ENCODE measurements around the gene PHF24.
"Not testable (repeated sequence)": the region's sequence is repeated elsewhere in the genome, so short reads cannot be mapped to it uniquely, and the experiment has no call there.

The PHF24 gene

DNA sequence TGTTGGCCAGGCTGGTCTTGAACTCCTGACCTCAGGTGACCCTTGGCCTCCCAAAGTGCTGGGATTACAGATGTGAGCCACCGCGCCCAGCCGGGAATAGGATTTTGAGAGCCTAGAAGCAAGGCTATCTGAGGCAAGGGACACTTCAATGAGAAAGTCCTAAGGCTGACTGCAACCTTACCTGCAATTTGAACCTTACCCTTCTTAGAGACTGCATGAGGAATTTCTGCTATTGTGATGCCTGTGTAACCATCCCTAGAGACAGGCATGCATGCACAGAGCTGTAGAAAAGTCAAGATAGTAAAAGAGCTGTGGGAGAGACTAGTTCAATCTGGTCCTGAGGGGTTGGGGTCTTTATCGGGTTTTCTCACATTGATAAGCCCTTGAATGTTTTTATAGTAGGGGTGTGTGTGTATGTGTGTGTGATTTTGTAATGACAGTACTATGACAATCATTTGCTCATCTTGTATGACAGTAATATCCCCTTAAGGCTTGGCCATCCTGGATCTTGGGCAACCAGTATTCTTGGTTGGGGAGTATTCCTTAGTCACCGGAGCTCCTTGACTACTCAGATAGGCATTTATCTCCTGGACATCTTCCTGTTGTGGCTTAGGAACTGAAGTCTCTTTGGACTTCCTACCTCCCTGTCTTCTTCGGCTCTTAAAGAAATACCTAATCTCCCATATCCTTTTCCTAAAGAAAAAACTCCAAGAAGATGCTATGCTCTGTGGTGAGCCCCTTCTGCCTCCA is 42.6 kb downstream of the PHF24 start:
- peaks cover 0 to 18% of the 10 kb centered on the region in 2 donors for H3K4me1 ChIP-seq (ENCODE audit: control insufficient read depth in 1 of 2, insufficient read depth in 2 of 2, low read length in 2 of 2)
- no peaks in the 10 kb centered on the region for H3K27me3 ChIP-seq (ENCODE audit: low read depth, low read length)
- H3K9me3 ChIP-seq (ENCODE audit: control insufficient read depth in 1 of 2, low read length in 2 of 2): no peaks in the 10 kb centered on the region
- peaks cover 17 to 23% of the 10 kb centered on the region in 2 donors for H3K36me3 ChIP-seq (ENCODE audit: control insufficient read depth in 1 of 2, insufficient read depth in 2 of 2, low read length in 2 of 2)
- H3K4me3 ChIP-seq (ENCODE audit: low read depth in 1 of 2, low read length in 2 of 2): no peak overlapping the region
- no peak overlapping the region for H3K27ac ChIP-seq (ENCODE audit: low read length)

DNA sequence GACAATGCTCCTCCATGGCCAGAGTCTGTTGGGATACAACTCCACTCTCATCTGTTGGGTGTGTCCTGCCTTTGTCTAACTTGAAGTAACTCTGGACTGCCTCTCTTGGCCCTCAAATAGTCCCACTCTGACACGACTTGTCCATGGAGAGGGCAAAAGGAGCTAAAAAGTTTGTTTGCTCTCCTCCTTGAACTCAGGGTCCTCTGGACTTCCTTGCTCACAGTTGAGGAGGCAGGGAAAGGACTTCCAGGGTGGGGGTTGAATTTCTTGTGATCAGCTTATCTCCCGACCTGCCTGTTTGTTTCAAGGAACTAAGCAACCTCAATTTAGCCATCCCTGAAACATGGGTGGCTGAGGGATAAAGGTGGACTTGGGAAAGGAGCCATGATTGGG is 43.2 kb downstream of the PHF24 start:
- Histone ChIP-seq H3K27ac (ENCODE audit: low read length) (no peak overlapping the region), H3K27me3 (ENCODE audit: low read depth, low read length) (no peaks in the 10 kb centered on the region), H3K36me3 (ENCODE audit: control insufficient read depth in 1 of 2, insufficient read depth in 2 of 2, low read length in 2 of 2) (peaks cover 16 to 18% of the 10 kb centered on the region in 2 donors), H3K4me3 (ENCODE audit: low read depth in 1 of 2, low read length in 2 of 2) (no peak overlapping the region), H3K9me3 (ENCODE audit: control insufficient read depth in 1 of 2, low read length in 2 of 2) (no peaks in the 10 kb centered on the region), H3K4me1 (ENCODE audit: control insufficient read depth in 1 of 2, insufficient read depth in 2 of 2, low read length in 2 of 2) (peaks cover 0 to 14% of the 10 kb centered on the region in 2 donors)

DNA sequence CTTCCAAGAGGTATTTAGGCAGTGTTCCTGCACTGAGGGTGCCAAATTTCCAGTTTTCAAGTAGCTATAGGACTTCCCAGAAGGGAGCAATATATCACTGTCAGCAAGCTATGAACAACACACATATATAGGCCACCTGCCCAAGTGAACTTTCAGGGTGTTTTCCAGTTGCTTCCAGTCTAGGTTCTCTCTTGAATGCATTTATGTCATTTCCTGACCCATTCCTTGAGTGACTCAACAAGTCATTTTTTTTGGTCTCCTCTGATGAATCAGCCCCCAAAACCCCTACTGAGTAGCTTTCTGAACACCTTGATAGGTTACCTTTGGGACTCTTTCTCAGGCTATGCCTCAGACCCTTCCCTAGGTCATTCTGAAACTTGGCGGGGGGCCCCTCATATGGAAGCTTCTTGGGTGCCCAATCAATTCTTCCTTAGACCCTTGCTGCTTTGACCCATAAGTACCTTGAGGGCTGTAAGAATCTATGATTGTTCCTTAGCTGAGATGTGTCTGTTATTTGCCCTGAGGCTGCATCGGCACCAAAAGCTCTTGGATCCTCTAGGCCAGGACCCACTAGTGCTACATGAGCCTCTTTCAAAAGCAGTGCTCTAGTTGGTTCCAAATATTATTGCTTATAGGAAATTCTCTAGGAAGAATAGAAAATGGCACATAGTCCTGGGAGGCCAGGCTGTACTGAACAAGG is 43.9 kb downstream of the PHF24 start:
- H3K4me1 ChIP-seq (ENCODE audit: control insufficient read depth in 1 of 2, insufficient read depth in 2 of 2, low read length in 2 of 2): peaks cover 0 to 14% of the 10 kb centered on the region in 2 donors
- no peaks in the 10 kb centered on the region for H3K9me3 ChIP-seq (ENCODE audit: control insufficient read depth in 1 of 2, low read length in 2 of 2)
- no peak overlapping the region for H3K27ac ChIP-seq (ENCODE audit: low read length)
- peaks cover 9 to 11% of the 10 kb centered on the region in 2 donors for H3K36me3 ChIP-seq (ENCODE audit: control insufficient read depth in 1 of 2, insufficient read depth in 2 of 2, low read length in 2 of 2)
- no peaks in the 10 kb centered on the region for H3K27me3 ChIP-seq (ENCODE audit: low read depth, low read length)
- no peak overlapping the region for H3K4me3 ChIP-seq (ENCODE audit: low read depth in 1 of 2, low read length in 2 of 2)

DNA sequence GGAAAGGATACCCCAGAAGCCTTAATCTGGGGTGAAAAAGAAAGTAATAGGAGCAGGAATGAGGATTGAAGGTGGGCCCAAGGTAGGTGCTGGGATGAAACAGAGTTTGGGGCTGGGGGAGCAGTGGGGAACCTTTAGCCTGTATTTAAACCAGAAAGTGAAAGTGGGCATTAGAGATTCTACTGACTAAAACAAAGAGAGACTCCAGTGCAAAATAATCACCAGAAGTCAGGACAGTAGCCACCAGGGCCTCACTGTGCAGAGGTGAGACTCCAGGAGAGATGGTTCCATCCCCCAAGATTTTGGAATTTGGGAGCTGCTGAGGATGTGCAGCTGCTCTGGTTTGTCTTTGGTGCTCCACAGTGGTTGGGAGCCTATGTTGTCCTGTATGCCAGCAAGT is 44.5 kb downstream of the PHF24 start:
- Histone ChIP-seq H3K36me3 (ENCODE audit: control insufficient read depth in 1 of 2, insufficient read depth in 2 of 2, low read length in 2 of 2) (peaks cover 3 to 4% of the 10 kb centered on the region in 2 donors), H3K4me1 (ENCODE audit: control insufficient read depth in 1 of 2, insufficient read depth in 2 of 2, low read length in 2 of 2) (peaks cover 0 to 8% of the 10 kb centered on the region in 2 donors), H3K27ac (ENCODE audit: low read length) (no peak overlapping the region), H3K4me3 (ENCODE audit: low read depth in 1 of 2, low read length in 2 of 2) (no peak overlapping the region), H3K27me3 (ENCODE audit: low read depth, low read length) (no peaks in the 10 kb centered on the region), H3K9me3 (ENCODE audit: control insufficient read depth in 1 of 2, low read length in 2 of 2) (no peaks in the 10 kb centered on the region)

DNA sequence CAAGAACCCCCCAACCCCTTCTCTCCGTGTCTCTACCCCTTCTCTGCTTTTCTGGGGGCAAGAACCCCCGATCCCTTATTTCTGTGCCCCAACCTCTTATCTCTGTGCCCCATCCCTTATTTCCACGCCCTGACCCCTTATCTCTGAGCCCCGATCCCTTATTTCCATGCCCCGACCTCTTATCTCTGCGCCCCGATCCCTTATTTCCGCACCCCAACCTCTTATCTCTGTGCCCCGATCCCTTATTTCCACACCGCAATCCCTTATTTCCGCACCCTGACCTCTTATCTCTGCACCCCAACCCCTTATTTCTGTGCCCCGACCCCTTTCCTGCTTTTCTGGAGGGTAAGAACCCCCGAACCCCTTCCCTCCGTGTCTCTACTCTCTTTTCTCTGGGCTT is 46.2 kb downstream of the PHF24 start:
- not testable (repeated sequence) for H3K4me1 ChIP-seq (ENCODE audit: control insufficient read depth in 1 of 2, insufficient read depth in 2 of 2, low read length in 2 of 2); H3K36me3 ChIP-seq (ENCODE audit: control insufficient read depth in 1 of 2, insufficient read depth in 2 of 2, low read length in 2 of 2); H3K27ac ChIP-seq (ENCODE audit: low read length); H3K9me3 ChIP-seq (ENCODE audit: control insufficient read depth in 1 of 2, low read length in 2 of 2); H3K4me3 ChIP-seq (ENCODE audit: low read depth in 1 of 2, low read length in 2 of 2); H3K27me3 ChIP-seq (ENCODE audit: low read depth, low read length)

DNA sequence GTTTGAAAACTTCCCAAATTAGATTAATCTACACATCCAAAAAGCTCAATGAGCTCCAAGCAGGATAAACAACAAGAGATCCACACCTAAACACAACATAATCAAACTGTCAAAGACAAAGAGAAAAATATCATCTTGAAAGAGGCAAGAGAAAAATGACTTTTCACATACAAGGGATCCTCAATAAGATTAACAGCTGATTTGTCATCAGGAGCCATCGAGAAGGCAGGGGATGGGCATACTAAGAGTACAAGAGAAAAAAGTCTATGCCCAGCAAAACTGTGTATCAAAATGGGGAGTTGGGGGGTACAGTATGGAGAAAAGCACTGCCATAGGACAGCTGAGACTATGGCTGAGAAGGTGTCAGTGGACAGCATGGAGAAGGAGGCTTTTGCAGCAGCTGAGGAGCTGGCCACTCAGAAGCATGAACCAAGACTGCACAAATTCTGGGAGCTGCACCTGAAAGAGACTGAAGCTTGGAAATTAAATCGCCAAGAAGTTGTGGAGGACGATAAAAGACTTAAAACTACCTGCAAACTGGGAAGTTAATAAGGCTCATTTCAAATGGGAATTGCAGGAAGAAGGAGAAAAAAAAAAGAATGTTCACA is 52.4 kb downstream of the PHF24 start:
- Histone ChIP-seq H3K9me3 (ENCODE audit: control insufficient read depth in 1 of 2, low read length in 2 of 2) (peaks cover 7% of the 10 kb centered on the region in 2 donors), H3K27ac (ENCODE audit: low read length) (no peak overlapping the region), H3K4me3 (ENCODE audit: low read depth in 1 of 2, low read length in 2 of 2) (no peak overlapping the region), H3K27me3 (ENCODE audit: low read depth, low read length) (no peaks in the 10 kb centered on the region), H3K4me1 (ENCODE audit: control insufficient read depth in 1 of 2, insufficient read depth in 2 of 2, low read length in 2 of 2) (no peaks in the 10 kb centered on the region), H3K36me3 (ENCODE audit: control insufficient read depth in 1 of 2, insufficient read depth in 2 of 2, low read length in 2 of 2) (peaks cover 10 to 28% of the 10 kb centered on the region in 2 donors)

DNA sequence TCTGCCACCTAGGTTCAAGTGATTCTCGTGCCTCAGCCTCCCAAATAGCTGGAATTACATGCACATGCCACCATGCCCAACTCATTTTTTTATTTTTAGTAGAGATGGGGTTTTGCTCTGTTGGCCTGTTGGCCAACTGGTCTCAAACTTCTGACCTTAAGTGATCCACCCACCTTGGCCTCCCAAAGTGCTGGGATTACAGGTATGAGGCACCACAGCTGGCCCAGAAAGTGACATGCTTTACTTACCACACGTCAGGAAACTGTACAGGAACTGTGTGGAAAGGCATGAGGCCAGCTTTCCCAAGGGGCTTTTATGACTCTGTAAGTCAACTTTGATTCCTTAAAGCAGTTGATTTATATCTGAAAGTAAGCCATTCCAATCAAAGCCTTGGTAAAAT is 56.4 kb downstream of the PHF24 start:
- Histone ChIP-seq H3K27ac (ENCODE audit: low read length) (no peak overlapping the region), H3K27me3 (ENCODE audit: low read depth, low read length) (no peaks in the 10 kb centered on the region), H3K4me1 (ENCODE audit: control insufficient read depth in 1 of 2, insufficient read depth in 2 of 2, low read length in 2 of 2) (no peaks in the 10 kb centered on the region), H3K4me3 (ENCODE audit: low read depth in 1 of 2, low read length in 2 of 2) (no peak overlapping the region), H3K36me3 (ENCODE audit: control insufficient read depth in 1 of 2, insufficient read depth in 2 of 2, low read length in 2 of 2) (peaks cover 10 to 28% of the 10 kb centered on the region in 2 donors), H3K9me3 (ENCODE audit: control insufficient read depth in 1 of 2, low read length in 2 of 2) (peaks cover 7% of the 10 kb centered on the region in 2 donors)

DNA sequence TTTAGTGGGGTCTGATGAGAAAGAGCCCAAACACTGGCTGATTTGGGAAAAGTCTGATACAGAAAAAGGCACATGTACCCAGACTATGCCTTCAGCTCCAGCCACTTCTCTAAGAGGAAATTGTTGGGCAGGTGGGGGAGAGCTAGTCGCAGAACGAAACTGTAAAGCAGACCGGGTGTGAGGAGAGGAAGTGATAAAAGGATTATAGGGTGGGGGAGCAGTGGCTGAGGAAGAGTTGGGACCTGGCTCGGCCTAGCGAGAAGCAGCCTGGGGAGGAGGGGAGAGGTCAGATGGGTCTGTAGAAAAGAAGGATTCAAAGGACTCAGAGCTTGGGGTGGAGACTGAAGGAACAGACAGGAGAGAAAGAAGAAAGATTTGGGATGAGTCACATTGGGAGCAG is 65.4 kb downstream of the PHF24 start:
- H3K4me1 ChIP-seq (ENCODE audit: control insufficient read depth in 1 of 2, insufficient read depth in 2 of 2, low read length in 2 of 2); H3K4me3 ChIP-seq (ENCODE audit: low read depth in 1 of 2, low read length in 2 of 2); H3K27me3 ChIP-seq (ENCODE audit: low read depth, low read length); H3K27ac ChIP-seq (ENCODE audit: low read length); H3K9me3 ChIP-seq (ENCODE audit: control insufficient read depth in 1 of 2, low read length in 2 of 2): not testable (repeated sequence)
- H3K36me3 ChIP-seq (ENCODE audit: control insufficient read depth in 1 of 2, insufficient read depth in 2 of 2, low read length in 2 of 2): peaks cover 0 to 16% of the 10 kb centered on the region in 2 donors

DNA sequence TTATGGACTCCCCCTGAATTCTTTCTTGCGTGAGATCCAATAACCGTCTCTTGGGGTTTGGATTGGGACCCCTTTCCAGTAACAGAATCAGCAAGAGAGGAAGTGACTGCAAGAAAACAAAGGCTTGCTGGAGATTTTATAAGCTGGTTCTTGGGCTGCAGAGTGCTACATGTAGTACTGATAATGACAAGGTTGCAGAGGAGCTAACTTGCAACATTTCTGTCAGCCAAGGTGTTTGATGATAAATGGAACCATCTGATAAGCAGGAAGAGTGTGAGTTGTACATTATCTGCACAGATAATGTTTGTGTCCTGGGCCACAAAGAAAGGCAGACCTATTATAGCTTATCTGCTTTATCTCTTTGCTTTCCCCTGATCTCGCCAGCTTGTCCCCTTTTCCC is 68.6 kb downstream of the PHF24 start:
- no peaks in the 10 kb centered on the region for H3K9me3 ChIP-seq (ENCODE audit: control insufficient read depth in 1 of 2, low read length in 2 of 2)
- no peak overlapping the region for H3K4me3 ChIP-seq (ENCODE audit: low read depth in 1 of 2, low read length in 2 of 2)
- no peak overlapping the region for H3K27ac ChIP-seq (ENCODE audit: low read length)
- H3K36me3 ChIP-seq (ENCODE audit: control insufficient read depth in 1 of 2, insufficient read depth in 2 of 2, low read length in 2 of 2): peaks cover 0 to 11% of the 10 kb centered on the region in 2 donors
- no peaks in the 10 kb centered on the region for H3K27me3 ChIP-seq (ENCODE audit: low read depth, low read length)
- H3K4me1 ChIP-seq (ENCODE audit: control insufficient read depth in 1 of 2, insufficient read depth in 2 of 2, low read length in 2 of 2): no peaks in the 10 kb centered on the region

DNA sequence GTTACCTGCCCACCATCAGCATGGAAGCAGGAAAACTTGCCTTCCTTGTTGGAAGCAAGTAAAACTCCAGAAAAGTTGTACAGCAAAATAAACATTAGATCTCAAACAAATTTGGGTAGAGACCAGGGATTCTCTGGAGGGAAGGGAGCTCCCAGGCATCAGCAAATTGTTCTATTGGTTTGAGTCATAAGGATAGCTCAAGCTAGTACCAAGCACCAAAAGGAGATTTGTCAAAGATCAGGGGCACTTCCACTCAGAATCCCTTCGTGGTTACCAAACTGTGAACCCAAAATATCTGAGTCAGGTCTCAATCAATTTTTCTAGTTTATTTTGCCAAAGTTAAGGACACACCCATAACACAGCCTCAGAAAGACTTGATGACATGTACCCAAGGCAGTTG is 69.3 kb downstream of the PHF24 start:
- no peak overlapping the region for H3K27ac ChIP-seq (ENCODE audit: low read length)
- H3K9me3 ChIP-seq (ENCODE audit: control insufficient read depth in 1 of 2, low read length in 2 of 2): no peaks in the 10 kb centered on the region
- no peaks in the 10 kb centered on the region for H3K4me1 ChIP-seq (ENCODE audit: control insufficient read depth in 1 of 2, insufficient read depth in 2 of 2, low read length in 2 of 2)
- no peak overlapping the region for H3K4me3 ChIP-seq (ENCODE audit: low read depth in 1 of 2, low read length in 2 of 2)
- H3K36me3 ChIP-seq (ENCODE audit: control insufficient read depth in 1 of 2, insufficient read depth in 2 of 2, low read length in 2 of 2): peaks cover 0 to 6% of the 10 kb centered on the region in 2 donors
- H3K27me3 ChIP-seq (ENCODE audit: low read depth, low read length): no peaks in the 10 kb centered on the region

DNA sequence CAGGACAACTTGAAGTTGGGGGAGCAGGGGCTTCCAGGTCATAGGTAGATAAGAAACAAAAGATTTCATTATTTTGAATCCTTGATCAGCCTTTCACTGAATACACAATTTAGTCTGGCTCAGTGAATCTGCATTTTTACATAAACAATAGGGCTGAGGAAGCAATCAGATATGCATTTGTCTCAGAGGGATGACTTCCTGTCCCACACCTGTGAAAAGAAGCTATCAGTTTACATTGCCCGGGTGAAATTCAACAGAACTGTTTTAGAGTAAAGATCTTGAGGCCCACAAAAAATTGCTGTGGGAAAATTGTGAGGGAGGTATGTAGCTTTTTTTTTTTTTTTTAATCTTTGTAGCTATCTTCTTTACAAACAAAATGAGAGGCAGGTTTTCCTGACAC is 69.8 kb downstream of the PHF24 start:
- Histone ChIP-seq H3K4me1 (ENCODE audit: control insufficient read depth in 1 of 2, insufficient read depth in 2 of 2, low read length in 2 of 2) (no peaks in the 10 kb centered on the region), H3K36me3 (ENCODE audit: control insufficient read depth in 1 of 2, insufficient read depth in 2 of 2, low read length in 2 of 2) (peaks cover 0 to 3% of the 10 kb centered on the region in 2 donors), H3K9me3 (ENCODE audit: control insufficient read depth in 1 of 2, low read length in 2 of 2) (no peaks in the 10 kb centered on the region), H3K4me3 (ENCODE audit: low read depth in 1 of 2, low read length in 2 of 2) (no peak overlapping the region), H3K27me3 (ENCODE audit: low read depth, low read length) (no peaks in the 10 kb centered on the region), H3K27ac (ENCODE audit: low read length) (no peak overlapping the region)
